HS-5 (cell line): ENCODE measurements around the gene KIAA2012.
A peak's percentile ranks its signal among the peaks of the same experiment; 100 is the strongest.

Experiments used
- DNase-seq: peaks from one replicate; pipeline ENCODE4 v3.0.0-alpha.2; 2012; ENCODE audit warnings: low read depth

KIAA2012 gene

GRCh38 chr2:202072737-202073401, at the start of gene KIAA2012:
Gene KIAA2012 (plus strand): TSS chr2:202073255. CDS start chr2:202073628, 373 bp downstream.
- no peak for DNase-seq

DNA sequence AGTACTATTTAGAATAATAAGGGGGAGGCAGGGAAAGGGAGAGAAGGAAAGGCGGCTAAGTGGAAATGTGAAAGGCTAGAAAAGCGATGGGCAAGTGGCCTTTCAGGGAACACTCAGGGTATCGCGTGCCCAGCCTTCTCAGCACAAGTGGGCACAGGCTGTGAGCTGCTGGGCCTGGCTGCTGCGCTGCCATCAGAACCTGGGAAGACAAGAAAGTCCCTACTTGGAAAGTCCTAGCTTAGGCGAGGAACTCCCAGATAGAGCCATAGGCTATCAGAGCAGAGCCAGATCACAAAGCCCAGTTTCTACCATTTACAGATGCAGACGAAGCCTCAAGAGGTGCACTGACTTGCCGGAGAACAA, 49.2 kb upstream of the KIAA2012 start:
- no peak for DNase-seq

GRCh38 chr2:202024871-202025270, 48.2 kb upstream of the KIAA2012 start:
- no peak for DNase-seq

DNA sequence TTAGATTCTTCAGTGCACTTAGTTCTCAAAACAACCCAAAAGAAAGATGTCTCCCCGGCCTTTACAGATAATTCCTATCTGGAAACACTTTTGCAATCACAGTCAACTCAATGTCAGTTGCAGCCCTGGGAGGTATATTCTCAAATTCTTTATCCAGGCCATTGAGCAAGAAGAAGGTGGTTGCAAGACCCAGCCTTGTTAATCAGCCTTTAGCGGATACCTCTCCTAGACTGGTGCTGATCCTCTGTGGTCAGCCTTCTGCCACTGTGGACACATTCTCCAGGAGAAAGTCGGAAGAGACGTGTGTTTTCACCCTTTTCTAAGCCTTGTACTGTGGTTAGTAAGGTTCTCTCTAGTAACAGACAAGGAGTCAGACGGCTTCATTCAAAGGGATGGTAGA, 47.2 kb upstream of the KIAA2012 start:
- DNase-seq, result no peak

GRCh38 chr2:202026507-202026906, 46.5 kb upstream of the KIAA2012 start:
- DNase-seq, result no peak

- no peak for DNase-seq
Measured at GRCh38 chr2:202030691-202031090, 42.4 kb upstream of the KIAA2012 start.

GRCh38 chr2:202031246-202031951, 41.7 kb upstream of the KIAA2012 start:
- DNase-seq, result no peak

DNA sequence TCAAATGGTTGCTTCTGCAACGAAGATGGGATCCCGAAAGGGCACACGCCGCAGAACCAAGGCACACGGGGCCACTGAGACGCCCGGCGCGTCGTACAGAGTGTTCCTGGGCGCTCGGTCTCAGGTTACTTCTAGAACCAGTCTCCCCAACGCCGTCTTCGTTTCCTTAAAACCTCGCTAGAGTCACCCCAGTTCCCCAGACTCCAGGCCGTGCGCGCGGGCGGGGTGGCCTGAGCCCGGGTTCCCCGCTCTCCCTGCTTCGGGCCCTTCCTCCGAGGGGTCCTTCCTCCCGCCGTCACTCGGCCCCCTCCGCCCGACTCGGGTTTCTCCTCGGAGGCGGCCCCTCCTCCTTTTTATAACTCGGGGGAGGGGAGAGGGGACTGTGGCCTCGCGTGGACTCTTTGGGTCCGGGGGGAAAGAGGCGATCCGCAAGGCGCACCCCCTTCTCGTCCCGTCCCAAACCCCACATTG, 40.2 kb upstream of the KIAA2012 start:
- no peak for DNase-seq

GRCh38 chr2:202033317-202034248, 39.5 kb upstream of the KIAA2012 start, which contains the start of gene FZD7:
Gene FZD7 (plus strand): TSS chr2:202033855. CDS start chr2:202034648, 793 bp downstream.
- peak; percentile 74 for DNase-seq

- DNase-seq, result no peak
Measured at GRCh38 chr2:202034249-202035088, 38.6 kb upstream of the KIAA2012 start.

DNA sequence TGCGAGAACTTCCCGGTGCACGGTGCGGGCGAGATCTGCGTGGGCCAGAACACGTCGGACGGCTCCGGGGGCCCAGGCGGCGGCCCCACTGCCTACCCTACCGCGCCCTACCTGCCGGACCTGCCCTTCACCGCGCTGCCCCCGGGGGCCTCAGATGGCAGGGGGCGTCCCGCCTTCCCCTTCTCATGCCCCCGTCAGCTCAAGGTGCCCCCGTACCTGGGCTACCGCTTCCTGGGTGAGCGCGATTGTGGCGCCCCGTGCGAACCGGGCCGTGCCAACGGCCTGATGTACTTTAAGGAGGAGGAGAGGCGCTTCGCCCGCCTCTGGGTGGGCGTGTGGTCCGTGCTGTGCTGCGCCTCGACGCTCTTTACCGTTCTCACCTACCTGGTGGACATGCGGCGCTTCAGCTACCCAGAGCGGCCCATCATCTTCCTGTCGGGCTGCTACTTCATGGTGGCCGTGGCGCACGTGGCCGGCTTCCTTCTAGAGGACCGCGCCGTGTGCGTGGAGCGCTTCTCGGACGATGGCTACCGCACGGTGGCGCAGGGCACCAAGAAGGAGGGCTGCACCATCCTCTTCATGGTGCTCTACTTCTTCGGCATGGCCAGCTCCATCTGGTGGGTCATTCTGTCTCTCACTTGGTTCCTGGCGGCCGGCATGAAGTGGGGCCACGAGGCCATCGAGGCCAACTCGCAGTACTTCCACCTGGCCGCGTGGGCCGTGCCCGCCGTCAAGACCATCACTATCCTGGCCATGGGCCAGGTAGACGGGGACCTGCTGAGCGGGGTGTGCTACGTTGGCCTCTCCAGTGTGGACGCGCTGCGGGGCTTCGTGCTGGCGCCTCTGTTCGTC, 37.7 kb upstream of the KIAA2012 start:
- DNase-seq, result no peak

- DNase-seq, result no peak
Measured at GRCh38 chr2:202035941-202036372, 37.1 kb upstream of the KIAA2012 start.

DNA sequence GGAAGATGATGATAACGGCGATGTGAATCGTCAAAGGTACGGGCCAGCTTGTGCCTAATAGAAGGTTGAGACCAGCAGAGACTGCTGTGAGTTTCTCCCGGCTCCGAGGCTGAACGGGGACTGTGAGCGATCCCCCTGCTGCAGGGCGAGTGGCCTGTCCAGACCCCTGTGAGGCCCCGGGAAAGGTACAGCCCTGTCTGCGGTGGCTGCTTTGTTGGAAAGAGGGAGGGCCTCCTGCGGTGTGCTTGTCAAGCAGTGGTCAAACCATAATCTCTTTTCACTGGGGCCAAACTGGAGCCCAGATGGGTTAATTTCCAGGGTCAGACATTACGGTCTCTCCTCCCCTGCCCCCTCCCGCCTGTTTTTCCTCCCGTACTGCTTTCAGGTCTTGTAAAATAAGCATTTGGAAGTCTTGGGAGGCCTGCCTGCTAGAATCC, 36.4 kb upstream of the KIAA2012 start:
- DNase-seq, result no peak

DNA sequence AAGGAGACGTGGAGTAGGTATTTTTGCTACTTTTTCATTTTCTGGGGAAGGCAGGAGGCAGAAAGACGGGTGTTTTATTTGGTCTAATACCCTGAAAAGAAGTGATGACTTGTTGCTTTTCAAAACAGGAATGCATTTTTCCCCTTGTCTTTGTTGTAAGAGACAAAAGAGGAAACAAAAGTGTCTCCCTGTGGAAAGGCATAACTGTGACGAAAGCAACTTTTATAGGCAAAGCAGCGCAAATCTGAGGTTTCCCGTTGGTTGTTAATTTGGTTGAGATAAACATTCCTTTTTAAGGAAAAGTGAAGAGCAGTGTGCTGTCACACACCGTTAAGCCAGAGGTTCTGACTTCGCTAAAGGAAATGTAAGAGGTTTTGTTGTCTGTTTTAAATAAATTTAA, 36.0 kb upstream of the KIAA2012 start:
- DNase-seq, result no peak

GRCh38 chr2:202038471-202039277, 34.4 kb upstream of the KIAA2012 start:
- no peak for DNase-seq

DNA sequence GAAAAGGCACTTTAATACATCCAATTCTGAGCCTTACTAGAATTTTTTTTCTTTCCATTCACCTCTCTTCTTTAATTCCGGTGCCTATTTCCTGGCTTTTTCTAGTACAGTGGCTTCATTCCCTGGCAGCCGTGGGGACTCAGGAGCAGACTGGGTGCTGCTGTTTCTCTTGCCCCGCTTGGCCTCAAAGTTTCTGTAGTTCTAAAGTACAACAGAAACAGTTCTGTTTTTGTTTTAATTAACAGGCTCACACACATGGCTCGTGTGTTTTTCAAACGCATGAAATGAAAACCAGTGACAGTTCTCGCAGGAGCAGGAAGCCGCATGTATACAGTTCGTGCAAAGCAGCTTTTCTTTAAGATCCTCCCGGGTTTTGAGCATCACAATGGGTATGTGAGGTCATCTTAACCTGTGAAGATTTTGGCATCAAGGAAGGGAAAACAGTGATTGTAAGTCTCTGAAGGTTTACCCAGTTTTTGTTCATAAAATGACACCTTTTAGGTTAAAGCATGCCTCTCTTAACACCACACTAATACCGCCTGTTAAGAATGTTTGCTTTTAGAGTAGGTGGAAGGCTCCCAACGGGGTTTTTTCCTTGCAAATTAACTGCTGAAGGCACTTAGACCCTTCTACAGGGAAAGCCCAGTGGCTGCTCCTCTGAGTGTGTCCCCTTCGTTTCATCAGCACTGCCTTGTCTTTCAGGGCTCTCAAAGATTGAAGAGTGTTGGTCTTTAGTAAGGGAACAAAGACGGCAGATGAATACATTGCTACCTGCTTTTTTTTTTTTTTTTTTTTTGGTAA, 33.6 kb upstream of the KIAA2012 start:
- DNase-seq, result no peak

GRCh38 chr2:202040079-202040844, 32.8 kb upstream of the KIAA2012 start:
- DNase-seq, result no peak

DNA sequence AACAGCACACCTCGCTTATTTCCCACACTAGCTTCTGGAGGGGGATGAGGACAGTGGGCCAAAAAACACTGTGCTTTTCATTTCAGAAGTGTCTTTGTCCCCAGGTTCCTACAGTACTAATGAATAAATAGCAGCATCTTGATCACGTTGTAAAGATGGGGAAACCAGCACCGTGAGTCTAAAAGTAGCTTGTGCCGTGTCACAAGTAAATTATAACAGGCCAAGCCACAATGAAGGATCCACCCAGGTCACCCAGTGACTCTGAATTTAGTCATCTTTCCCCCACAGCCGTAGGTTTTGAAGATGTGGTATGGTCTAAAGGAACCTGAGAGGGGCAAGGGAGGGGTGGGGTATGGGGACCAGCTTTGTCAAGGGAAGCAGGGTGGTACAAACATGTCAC, 30.6 kb upstream of the KIAA2012 start:
- no peak for DNase-seq
